GM21723 (cell line): ENCODE measurements around the gene CDR2.
"Not testable (repeated sequence)": the region's sequence is repeated elsewhere in the genome, so short reads cannot be mapped to it uniquely, and the experiment has no call there.

Source experiments
- ATAC-seq: cut with Tn5 transposase; IDR thresholded peaks from one replicate; pipeline ENCODE4 v1.9.1; 2021; ENCODE audit warnings: mild to moderate bottlenecking, moderate library complexity; ENCODE audit not compliant: unreplicated experiment

The CDR2 gene

GRCh38 chr16:22374311-22375116 lies at the start of gene CDR2:
CDR2 (minus strand) TSS chr16:22374619; CDS start chr16:22374309, 310 bp downstream.
- ATAC-seq, result peak; percentile 83

- no peak for ATAC-seq
Measured at GRCh38 chr16:22423716-22424115, 49.3 kb upstream of the CDR2 start.

DNA sequence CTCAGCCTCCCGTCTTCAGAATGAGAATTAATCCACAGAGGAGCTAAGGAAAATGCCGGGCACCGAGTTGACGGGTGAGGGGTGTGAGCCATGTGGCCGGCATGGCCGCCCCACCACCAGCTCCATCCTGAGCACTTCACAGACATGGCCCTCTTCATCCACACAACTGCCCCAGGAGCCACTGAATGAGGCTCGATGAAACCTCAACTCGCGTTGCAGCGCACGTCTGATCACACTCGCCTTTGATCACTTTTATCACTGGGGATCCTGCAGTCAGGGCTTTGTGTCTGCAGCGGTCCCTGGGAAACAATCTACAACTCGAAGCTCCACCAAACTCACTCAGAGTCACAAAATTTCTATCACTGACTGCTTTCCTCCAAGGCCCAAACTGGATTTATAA lies 46.7 kb upstream of the CDR2 start:
- ATAC-seq, result no peak

DNA sequence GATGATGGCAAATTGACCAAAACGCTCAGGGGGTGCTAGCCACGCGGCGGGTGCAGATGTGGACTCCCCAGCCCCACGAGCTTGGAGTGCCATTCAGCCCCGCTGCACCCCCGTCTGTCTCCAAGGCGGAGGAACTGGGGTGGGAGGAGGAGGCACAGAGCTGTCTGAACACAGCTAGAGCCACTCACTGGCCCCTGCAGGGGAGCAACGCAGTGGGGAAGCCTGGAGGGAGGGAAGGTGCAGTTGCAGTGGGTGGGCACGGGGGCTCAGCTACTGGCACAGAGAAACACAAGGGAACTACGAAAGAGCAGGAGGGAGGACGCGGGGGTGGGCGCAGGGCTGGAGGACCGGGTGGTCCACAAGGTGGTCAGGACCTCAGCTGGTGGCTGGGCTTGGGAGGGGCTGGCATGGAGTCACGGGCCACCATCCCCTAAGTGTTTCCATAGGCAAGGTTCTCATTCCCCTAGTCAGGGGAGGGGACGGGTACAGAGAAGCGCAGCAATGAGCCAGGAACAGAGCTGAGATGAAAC lies 46.3 kb upstream of the CDR2 start:
- ATAC-seq, result no peak

DNA sequence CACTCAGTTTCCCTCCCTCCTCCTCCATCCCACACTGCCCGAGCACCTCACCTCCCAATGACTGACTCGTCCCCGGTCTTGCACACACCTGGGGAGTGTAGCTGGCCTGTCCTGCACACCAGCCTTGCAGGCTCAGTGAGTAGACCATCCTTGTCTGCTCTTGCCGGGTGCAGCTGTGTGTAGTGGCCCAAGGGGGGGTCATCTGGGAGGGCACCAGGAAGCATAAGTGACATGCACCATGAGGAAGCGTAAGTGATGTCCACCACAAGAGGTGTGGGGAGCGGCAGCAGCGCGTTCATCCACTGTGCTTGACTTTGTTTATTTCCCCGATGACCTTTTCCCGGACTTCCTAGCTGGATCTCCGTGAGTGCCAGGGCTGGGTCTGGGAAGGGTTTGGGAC lies 45.5 kb upstream of the CDR2 start:
- ATAC-seq, result no peak

GRCh38 chr16:22418826-22419225 lies 44.4 kb upstream of the CDR2 start:
- no peak for ATAC-seq

GRCh38 chr16:22417798-22418197 lies 43.4 kb upstream of the CDR2 start:
- ATAC-seq, result not testable (repeated sequence)

DNA sequence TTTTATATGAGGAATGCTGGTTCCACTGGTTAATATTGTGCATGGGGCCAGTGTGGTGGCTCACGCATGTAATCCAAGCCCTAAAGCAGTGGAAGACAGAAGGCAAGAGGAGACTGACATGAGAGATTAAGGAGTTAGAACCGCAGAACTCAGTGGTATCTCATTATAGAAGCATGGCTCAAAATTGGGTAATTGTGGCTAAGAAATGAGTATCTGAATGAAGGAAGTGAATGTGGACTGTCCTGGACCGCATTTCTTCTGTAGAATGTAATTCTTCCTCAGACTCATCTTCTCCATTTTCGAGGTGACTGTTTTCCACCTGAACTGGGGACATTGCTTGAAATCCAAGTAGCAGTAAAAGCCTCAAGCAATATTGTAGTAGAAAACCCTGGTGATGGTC lies 42.6 kb upstream of the CDR2 start:
- ATAC-seq, result no peak

- no peak for ATAC-seq
Measured at GRCh38 chr16:22413819-22414218, 39.4 kb upstream of the CDR2 start.

GRCh38 chr16:22407486-22407885 lies 33.1 kb upstream of the CDR2 start:
- ATAC-seq, result no peak

- ATAC-seq, result no peak
Measured at GRCh38 chr16:22402191-22402590, 27.8 kb upstream of the CDR2 start.

GRCh38 chr16:22400900-22401299 lies 26.5 kb upstream of the CDR2 start:
- ATAC-seq, result no peak

- no peak for ATAC-seq
Measured at GRCh38 chr16:22397931-22398330, 23.5 kb upstream of the CDR2 start.

DNA sequence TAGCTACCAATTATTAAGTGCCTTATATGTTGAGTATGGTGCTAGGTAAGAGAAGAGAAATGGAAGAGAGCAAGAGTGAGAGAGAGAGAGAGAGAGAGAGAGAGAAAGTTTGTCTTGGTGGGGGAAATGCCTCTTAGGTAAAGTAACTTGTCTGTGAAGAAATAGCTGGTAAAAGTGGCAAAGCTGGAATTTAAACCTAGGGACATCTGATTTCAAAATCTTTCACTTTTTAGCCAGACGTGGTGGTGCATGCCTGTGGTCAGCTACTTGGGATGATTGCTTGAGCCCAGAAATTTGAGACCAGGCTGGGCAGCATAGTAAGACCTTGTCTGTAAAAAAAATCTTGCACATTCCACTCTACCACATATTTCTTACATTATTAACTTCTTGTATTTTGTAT lies 23.0 kb upstream of the CDR2 start:
- no peak for ATAC-seq

GRCh38 chr16:22395960-22396359 lies 21.5 kb upstream of the CDR2 start:
- no peak for ATAC-seq

GRCh38 chr16:22394121-22394520 lies 19.7 kb upstream of the CDR2 start:
- no peak for ATAC-seq

GRCh38 chr16:22388101-22388644 lies 13.8 kb upstream of the CDR2 start:
- ATAC-seq, result no peak

DNA sequence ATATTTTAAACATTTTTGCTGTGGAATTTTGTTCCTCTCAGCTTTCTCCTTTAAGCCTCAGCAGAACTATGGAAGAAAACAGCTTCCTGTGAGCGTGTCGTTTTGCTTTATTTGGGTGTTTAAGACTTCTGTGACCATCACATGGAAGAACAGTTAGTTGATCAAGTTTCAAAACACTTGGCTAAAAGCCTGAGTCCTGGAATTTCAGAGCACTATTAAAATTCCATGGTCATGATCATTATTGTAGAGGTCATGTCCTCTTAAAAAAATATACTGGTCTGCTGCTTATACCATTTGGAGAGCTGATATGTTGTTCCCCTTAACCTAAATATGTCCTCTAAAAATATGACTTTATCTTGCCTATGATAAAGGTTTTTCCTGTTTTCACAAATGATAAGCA lies 12.6 kb upstream of the CDR2 start:
- no peak for ATAC-seq

DNA sequence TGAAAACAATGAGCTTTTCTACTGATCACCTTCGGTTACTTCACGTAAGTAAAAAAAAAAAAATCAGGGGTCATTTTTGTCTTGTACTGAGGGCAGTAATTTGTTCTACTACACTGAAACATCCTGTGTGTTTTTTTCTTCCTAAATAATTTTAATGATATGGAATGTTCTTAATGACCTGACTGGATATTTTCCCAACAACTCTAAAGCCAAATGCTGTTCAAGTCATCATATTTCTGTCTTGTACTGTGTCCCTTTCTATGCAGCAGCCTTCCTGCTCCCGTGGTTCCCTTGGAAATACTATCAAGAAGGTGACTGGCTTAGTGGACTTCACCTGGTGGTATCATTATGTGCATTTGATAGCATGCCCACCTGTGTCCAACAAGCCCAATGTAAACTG lies 10.8 kb upstream of the CDR2 start:
- ATAC-seq, result no peak

GRCh38 chr16:22383827-22384226 lies 9.4 kb upstream of the CDR2 start:
- ATAC-seq, result no peak

DNA sequence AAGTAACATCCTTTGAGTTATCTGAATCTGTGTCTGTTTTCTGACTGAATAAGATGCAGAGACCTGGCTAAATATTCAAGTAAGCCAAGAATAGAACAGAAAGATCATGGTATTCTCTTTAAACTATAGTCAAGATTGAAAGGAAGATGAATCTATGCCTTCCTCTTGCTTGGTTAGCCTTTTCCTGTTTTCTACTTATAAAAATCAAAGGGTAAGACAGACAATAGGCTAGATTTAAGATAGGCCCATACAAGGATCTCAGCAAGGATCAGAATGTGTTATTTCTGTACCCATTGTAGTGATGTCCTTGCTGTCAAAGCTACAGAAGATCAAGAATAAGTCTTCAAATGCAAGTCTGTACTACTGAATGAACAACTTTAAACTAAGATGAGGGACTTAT lies 7.0 kb upstream of the CDR2 start:
- ATAC-seq, result no peak

DNA sequence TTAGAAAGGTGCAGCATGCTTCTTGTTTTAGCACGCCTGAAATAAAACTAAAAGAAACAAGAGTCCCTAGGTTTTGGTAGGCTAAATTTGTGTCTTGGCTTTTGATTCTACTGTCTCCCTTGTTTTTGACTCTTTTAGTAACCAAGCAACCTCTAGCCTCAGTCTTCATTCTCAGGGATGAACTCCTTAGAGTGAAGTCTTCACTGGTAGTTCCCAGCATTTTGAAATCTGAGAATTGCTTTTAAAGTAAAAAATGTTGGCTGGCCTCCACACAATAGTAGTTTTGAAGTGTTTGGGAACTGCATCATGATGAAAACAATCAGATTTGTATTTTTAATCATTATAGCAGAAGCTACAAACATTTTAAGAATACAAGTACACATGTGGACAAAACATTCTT lies 6.1 kb upstream of the CDR2 start:
- no peak for ATAC-seq

DNA sequence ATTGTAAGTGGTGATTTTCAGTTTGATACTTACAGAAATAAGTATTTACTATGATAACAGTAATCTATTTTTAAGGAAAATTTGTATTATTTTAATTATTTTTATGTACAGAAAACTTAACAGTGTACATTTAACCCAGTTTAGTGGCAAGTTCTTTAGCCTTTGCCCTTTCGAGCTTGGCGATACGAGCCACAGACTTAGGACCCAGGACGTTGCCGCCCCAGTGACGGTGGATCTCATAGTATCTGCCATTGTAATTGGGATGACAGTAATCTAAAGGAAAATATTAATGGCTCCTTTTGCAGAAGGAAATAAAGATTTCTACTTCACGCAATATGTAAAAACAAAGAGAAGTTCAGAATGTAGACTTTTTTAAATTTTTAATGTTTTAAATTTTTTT lies 5.2 kb upstream of the CDR2 start:
- no peak for ATAC-seq
